Urothelium cell line (cell line): ENCODE measurements around the gene GNAI2.
A peak's percentile ranks its signal among the peaks of the same experiment; 100 is the strongest.
"Not testable (repeated sequence)": the region's sequence is repeated elsewhere in the genome, so short reads cannot be mapped to it uniquely, and the experiment has no call there.

Experiments used
- DNase-seq: peaks from one replicate; pipeline ENCODE4 v3.0.0; 2011; ENCODE audit warnings: low spot score, mixed read lengths
- FAIRE-seq: peaks from 2 replicates; lab custom pipeline; 2011; peaks lifted over from hg19 to GRCh38; lab: Jason Lieb, UNC

GNAI2 gene

DNA sequence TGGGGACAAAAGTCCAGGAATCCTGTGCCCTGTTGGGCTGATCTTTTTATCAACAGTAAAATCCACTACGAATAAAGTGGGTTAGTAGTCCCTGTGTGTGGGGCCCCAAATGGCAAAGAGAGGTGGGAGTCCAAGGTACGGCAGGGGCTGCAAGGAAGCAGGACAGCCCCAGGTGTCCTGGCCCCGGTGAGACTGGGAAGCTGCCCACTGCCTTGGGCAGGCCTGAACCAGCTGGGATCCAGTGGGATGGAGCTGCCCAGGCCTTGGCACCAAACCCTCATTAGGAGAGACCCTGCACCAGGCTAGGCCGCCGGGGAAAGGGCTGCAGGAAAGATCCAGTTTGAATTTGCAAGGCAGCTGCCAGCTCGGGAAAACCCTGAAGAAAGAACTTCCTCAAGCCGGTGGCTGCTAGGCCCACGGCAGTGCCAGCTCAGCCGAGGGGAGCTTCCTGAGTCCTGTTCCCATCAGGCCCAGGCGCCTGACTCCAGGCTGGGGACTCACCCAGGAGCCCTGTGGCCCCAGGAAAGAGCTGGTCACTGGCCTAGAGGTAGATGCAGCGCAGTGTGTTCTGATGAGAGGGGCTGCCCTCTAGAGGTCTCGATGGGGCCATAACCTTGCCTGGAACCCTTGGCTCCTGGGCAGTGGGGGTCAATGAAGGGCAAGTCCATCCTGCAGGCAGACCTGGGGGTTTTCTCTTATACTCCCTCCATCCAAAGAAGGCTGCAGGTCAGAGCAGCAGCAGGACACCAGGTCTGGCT, 14.4 kb upstream of the GNAI2 start:
- FAIRE-seq (no peak), DNase-seq (no peak)

DNA sequence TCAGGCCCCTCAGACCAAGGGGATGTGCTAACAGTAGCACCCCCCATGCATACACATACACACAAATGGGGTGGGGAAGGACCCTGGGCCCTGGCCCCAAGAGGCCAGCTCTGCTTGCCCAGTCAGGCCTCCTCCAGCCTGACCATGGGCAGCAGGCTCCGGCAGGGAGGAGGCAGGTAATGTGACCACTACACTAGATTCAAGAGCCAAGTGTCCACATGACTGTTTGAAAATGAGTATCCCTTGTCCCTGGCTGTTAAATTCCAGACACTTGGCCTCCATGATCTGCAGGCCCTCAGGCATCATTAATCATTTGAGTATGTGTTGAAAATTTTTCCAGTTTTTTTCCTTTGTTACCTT, 13.9 kb upstream of the GNAI2 start:
- DNase-seq (no peak), FAIRE-seq (no peak)

DNA sequence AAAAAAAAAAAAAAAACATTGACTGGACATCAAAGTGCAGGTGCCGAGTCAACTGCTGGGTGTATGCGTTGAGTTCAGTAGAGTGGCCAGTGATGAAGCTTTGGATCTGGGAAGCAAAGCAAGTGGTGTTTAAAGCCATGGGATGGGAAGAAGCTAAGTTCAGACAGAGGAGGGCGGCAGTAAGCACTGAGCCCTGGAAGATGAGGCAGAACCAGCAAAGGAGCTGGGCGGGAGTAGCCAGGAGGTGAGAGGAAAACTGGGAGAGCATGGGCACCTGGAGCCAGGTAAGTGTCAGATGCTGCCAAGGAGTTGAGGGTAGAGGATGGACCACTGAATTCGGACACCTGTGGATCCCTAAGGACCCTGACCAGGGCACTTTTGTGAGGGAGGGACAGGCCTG, 11.4 kb upstream of the GNAI2 start:
- FAIRE-seq (no peak), DNase-seq (no peak)

DNA sequence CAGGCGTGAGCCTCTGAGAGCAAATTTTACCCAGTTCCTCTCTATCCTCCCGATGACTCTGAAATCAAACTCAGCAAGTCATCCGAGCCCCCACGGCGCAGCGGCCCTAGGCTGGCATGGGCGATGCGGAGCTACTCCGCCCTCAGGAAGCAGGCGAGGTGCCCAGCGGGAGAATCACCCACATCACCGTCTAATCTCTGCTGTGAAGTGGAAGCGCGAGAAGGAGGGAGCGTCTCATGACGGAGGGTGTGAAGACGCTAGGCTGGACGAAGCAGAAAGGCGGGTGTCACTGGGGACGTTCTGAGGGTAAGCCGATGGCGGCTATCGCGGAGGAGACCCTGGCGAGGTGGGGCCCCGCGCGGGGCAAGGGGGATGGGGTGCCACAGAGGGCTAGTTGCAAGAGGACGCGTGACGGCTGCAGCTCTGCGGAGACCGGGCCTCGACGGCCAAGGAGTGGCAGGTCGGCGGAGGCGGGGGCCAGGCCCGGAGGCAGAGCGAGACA, 9.1 kb upstream of the GNAI2 start:
- FAIRE-seq, result no peak

DNA sequence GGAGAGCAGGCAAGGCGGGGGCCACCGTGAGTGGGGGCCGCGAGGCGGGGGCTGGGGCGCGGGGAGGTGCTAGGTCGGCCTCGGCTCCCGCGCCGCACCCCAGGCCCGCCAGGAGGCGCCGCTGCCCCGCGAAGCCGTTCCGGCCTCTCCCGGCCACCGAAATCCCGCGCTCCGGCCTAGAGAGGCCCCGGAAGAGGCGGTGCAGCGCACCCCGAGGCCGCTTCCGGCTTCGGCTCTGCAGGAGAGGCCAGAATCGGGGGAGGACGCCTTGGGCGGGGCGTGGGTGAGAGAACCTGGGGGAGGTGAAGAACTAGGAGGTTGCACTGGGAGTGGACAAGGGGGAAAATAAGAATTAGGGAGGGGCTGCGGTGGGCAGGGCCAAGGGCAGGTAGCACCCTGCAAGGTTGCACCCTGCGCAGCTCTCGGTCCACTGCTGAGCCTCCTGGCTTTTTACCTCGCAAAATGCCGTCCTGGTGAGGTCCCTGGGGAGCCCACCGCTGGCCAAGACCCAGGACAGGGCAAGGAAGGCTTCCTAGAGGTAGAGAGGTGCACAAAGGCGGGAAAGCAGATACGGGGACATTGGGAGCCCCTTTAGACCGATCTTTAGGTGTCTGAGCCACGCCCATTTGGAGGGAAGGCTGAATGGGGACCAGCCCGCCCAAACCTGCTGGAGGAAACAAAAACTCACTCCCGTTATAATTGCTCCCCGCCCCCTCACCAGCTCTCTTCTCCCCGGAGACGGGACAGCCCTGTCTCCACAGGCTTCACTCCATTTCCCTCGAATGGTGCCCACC, 8.4 kb upstream of the GNAI2 start:
- FAIRE-seq, result no peak

More for the DNA sequence above, 9.1 kb upstream of the GNAI2 start:
- DNase-seq, result peak; percentile 48

DNA sequence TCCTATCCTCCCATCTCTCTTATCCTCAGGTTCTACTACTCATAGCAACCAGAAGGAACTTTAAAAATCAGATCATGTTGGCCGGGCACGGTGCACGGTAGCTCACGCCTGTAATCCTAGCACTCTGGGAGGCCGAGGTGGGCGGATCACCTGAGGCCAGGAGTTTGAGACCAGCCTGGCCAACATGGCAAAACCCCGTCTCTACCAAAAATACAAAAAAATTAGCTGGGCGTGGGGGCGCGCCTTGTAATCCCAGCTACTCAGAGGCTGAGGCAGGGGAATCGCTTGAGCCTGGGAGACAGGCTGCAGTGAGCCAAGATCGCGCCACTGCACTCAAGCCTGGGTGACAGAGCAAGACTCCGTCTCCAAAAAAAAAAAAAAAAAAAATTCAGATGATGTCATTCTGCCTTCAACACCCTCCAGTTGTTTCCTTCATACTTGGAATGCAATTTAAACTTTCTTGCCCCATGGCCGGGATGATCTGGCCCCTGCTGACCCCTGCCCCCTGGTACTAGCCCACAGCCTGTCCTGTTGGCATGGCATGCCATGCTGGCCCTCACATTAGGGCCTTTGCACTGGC, 7.7 kb upstream of the GNAI2 start:
- not testable (repeated sequence) for DNase-seq, FAIRE-seq

More for the DNA sequence above, 8.4 kb upstream of the GNAI2 start:
- DNase-seq, result peak; percentile 97

DNA sequence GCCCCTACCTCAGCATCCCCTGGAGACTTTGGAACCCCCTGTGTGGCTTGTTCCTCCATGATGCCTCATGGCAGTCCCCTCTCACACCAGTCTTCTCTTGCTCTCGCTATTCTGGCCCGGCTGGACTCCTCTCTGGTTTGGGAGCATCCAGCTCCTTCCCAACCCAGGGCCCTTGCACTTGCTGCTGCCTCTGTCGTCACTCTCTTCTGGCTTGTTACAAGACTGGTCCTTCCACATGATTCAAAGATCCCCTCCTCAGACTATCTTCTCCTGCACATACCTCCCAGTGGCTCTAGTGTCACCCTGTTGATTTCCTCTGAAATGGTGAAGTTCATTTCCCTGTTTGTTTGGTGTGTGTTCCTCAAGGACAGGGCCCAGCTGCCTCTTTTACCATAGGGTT, 6.5 kb upstream of the GNAI2 start:
- FAIRE-seq, result no peak

DNA sequence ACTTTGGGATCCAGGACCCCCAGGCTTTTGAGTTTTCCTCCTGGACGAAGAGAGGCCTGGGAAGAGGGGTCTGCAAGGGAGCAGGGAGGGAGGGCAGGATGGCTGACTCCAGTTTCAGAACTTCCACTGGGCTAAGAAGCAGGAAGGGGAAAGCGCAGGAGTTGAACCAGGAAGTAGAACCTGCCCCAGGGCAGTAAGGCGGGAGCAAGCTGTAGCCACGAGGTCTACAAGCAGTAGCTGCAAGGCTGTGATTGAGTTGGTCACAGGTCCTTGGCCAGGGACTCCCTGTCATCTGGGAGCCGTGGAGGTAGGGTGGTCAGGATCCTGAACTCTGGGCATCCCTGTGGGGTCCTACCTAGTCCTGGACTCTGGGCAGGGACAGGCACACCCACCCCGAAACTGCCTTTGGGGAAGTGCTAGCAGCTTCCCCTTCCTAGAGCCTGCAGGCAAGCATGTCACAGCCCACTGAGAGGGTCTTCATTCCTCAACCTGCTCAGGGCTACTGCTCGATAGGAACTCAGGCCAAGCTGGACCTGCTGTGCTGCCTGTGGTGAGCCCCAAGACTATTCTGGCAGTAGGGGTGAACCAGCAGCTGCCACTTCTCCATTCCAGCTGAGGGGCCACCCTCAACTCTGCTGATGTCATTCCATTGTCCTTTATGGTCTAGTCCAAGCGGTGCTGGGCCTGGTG, 5.8 kb upstream of the GNAI2 start:
- no peak for DNase-seq
- no peak for FAIRE-seq

More for the DNA sequence above, 6.5 kb upstream of the GNAI2 start:
- no peak for DNase-seq

DNA sequence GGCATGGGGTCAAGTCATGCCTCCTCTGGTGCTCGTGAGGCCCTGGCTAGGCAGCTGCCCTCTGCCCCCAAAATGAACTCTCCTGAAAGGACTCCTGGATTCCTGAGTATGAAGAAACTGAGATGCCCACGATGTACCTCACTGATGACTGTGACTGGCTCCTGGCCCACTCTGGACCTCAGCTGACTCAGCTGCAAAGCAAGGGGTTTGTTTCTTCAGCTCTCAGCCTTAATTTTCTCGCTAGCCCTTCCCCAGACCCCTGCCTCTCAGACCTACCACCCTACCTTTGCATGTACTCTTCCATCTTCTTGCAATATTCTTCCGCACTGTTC, 5.2 kb upstream of the GNAI2 start:
- FAIRE-seq (no peak), DNase-seq (no peak)

DNA sequence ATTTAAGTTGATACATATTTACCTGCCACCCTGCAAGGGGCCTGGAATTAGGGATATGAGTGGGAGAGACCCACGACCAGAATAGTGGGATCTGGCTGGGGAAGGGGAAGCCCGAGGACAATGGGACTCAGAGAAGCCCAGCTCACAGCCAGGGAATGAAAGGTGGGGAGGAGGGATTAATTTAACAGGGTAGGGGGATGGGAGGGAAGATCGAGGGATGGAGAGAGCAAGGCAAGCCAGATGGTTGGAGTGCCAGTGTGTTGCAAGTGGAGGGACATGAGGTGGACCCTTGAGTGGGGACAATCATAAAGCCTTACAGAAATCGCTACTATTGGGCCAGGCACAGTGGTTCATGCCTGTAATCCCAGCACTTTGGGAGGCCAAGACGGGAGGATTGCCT, 4.4 kb upstream of the GNAI2 start:
- no peak for FAIRE-seq
- no peak for DNase-seq

DNA sequence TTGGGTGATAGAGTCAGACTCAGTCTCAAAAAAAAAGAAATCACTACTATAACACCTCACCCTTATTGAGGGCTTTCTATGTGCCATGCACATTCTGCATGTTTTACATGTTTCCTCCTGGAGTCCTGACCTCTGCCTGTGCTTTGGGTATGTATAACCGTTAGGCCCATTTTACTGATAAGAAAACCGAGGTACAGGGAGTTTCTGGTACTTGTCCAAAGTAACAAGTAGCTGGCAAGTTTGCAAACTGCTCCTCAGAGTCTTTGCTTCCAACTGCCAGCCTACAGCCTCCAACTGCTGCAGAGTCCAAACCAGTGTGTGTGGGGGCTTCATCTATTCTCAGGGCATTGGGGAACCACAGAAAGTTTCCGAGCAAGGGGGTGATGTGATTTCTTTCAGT, 3.7 kb upstream of the GNAI2 start:
- no peak for FAIRE-seq

DNA sequence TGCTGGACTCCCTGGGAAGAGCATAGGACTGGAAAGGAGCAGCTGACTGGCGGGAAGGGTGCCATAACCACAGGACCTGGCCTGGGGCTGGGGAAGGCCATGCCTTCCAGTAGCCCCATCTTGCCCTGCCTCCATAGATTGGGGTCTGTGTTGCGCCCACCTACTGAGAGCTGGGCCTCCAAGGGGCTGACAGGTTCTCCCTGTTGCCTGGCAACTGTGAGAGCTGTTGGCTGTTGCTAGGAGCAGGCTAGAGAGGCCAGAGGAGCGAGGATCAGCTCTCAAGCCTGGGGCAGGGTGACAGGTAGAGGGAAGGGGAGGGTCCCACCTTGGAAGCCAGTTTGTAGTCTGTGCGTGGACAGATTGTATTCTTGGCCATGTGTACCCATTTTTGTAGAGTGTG, 2.8 kb upstream of the GNAI2 start:
- no peak for DNase-seq
- no peak for FAIRE-seq

More for the DNA sequence above, 3.7 kb upstream of the GNAI2 start:
- no peak for DNase-seq

DNA sequence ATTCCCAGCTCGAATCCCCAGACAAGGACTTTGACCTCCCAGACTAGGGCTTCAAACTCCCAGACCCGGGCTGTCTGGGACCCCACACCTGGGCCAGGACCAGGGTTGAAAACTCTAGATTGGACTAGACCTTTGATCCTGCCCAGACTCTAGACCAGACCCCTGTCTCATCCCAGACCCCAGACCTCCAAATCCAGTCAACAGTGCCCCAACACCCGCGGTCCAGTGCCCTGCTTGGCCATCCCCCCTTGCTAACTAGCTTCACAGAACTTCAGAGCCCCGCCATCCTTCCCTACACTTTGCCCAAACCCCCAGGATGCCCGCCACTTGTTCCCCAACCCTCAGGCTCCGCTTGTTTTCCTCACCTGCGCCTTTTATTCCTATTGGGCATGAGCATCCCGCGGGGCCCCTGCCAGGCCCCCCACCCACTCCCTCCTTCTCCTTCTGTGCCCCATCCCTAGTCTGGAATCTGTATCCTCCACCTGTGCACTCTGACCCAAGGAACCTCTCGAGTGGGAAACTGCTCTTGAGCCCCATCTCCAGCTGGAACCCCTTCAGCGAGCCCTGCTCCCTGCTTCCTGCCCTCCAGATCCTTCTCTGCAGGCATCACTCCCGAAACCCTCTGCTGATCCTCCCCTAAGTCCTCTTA, 604 bp downstream of the GNAI2 start:
- DNase-seq (no peak), FAIRE-seq (no peak)

DNA sequence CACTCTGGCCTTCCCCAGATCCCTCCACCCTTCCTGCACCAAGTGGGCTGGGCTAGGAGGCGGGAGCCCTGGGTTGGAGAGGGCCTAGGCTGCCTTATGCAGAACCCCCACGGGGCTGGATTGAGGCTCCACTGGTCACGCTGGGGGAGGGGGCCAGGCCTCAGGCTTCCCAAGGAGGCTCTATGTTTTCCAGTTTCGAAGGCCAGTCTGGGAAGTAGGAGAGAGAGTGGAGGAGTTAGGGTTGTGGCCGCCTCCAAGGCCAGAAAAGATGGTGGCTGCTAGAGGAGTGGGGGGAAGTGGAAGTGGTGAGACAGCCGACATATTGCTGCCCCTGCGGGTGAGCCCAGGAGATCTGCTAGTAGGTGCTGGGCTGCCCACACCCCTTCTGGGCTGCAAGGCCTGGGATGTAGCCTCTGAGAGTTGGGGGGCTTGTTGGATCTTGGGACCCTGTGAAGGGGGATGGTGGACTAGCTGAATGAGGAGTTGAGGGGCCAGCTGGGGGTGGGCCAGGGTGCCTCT, 1.2 kb downstream of the GNAI2 start:
- DNase-seq (no peak), FAIRE-seq (no peak)

DNA sequence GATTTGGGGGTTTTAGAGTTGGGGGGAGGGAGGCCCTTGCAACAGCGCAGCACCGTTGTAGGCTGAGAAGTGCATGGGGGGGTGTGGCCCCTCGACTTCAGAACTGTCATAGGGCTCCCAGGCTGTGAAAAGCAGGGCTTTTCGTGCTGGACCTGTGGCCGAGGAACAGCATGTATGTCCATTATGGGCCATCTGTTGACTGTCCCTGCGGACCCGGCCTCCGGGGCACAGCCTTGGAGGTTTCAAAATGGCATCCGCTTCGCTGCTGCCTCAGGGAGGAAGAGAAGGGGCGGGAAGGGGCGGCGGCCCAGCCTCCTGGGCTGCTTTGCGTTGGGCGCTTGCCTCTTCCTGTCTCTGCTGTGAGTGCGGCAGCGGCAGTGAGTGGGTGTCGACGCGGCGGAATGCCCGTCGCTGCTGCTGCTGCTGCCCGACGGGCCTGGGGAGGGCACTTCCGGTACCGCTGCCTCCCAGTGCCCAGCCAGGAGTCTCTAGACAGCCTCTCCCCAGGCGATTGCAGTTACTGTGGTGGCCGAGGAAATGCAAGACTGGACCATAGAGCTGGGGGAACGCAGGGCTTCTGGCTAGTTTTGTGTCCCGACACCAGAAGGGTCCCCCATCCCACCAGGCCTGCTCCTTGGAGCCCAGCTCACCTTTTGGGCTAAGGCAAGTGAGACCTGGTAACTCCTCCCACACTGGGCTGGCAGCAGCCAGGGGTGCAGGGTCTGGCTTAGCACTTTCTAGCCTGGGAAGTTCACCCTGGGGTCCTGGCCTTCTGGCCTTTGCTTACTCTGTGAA, 1.9 kb downstream of the GNAI2 start:
- DNase-seq (peak; percentile 90), FAIRE-seq (peak; percentile 90)

DNA sequence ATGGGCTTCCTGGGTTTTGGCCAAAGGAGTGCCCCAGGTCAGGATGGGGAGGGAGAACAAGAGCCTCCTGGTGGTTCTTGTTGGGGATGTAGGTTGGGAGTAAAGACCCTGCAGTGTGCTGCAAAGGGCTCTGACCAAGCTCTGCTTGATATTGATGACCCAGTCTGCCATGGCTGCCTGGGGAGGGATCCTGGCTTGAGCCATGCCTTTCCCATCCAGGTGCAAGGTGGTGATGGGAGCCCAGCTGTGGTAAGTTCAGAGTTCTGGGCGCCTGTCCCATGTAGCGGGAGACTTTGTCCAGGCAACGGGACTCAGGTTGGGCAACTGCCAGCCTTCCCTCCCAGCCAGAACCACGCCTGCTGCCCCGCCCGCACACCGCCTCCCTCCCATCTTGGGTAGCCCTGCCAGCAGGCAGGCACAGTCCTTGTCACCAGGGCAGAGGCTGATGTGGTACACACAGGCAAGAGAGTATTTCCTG, 2.6 kb downstream of the GNAI2 start:
- FAIRE-seq (peak; percentile 74), DNase-seq (peak; percentile 49)

DNA sequence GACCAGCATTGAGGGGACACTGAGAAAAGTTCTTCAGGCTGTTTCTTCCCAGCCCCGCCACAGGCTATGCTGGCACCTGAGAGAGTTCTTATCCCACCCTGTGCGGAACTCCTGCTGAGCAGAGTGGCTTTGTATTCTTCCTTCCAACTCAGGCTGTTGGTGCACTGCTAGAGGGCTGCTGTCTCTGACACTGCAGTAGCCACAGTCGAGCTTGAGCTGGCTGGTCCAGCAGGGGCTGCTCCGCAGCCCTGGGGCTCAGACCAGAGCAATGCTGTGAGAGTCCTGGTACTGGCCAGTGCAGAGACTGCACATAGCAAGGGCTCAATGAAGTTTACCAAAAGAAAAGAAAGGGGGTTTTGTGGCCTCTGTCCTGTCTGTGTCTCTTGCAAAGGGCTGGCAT, 3.6 kb downstream of the GNAI2 start:
- FAIRE-seq (no peak), DNase-seq (no peak)

DNA sequence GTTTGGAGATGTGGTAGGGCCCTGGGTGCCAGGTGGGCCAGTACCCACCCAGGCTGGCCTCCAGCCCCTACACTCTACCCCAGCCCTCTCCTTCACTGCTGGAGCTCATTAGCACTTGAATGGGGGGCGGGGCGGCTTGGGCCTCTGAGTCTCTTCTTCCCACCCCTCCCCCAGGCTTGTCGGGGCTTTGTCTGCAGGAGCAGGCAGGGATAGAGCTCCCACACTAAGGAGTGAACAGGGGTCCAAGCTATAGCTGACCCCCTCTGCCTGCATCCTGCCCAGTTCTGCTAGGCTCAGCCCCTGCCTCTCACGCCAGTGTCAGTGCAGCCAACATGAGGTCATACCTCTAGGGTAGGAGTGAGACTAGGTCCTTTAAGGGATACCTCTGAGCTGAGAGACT, 5.2 kb downstream of the GNAI2 start:
- FAIRE-seq, result no peak
- DNase-seq, result no peak

DNA sequence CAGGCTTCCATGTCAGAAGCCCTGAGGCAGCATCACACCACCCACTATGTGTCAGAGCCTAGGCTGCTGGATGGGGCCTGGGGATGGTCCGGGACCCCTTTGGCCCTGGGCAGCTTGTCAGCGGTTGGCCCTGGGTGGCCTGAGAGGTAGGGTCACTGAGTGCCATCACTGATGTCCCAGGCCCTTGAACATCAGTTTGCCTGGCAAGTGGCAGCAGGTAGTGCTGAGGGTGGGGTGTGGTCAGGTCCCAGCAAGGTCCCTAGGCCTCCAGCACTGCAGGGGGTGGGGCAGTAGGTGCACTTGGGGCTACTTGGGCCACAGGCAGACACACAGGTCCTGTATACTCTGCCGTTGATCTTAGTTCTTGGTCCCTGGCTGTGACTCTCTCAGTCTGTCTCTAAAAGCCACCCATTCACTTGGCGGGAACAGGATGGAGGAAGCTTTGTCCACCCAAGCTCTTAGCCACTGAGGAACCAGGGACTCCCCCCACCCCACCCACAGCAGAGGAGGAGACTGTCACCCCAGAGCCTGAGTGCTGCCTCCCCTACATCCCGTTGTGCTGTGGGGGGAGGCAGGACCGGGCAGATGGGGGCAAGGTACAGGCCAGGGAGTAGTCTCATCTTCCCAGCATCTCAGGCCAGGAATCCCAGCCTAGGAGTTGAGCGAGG, 5.8 kb downstream of the GNAI2 start:
- no peak for FAIRE-seq

More for the DNA sequence above, 5.8 kb downstream of the GNAI2 start:
- no peak for DNase-seq
